ENCODE results near the gene GRAMD1B.

Gene GRAMD1B

DNA sequence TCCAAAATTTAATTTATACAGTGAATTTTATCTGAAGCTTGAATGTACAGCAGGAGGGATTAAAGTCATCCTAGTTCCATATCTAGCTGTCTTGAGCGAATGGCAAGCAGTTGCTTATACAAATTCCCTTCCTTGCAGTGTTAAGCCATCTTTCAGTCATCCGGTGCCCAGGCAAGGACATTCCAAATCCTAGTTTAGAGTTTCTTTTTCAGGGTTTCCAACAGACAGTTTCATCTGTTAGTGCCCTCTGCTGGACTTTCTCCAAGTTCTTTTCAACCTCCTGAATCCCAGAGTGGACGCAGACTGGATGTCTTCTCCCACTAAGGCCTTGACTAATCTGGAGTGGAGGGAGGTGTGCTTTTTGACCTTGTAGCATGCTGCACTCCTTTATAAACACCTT lies 45.4 kb downstream of the GRAMD1B start:
- DNase-seq (ENCODE audit: low read depth, low spot score): no peak

GRCh38 chr11:123477205-123477907 lies 47.3 kb downstream of the GRAMD1B start:
- H3K27ac ChIP-seq (ENCODE audit: low read length): no peak overlapping the region
- no peaks in the 10 kb centered on the region for H3K9me3 ChIP-seq (ENCODE audit: control insufficient read depth, insufficient read depth, low read length)
- no peaks in the 10 kb centered on the region for H3K36me3 ChIP-seq (ENCODE audit: control insufficient read depth, insufficient read depth, low read length)
- no peak overlapping the region for H3K4me3 ChIP-seq (ENCODE audit: low read length)
- DNase-seq (ENCODE audit: low read depth, low spot score): no peak
- no peaks in the 10 kb centered on the region for H3K27me3 ChIP-seq (ENCODE audit: control insufficient read depth, insufficient read depth, low read length)
- no CpG with 5 or more reads among the region's 9 CpGs for WGBS (ENCODE audit: insufficient coverage, insufficient read length)
- peaks cover 4% of the 10 kb centered on the region; the same call in 1 of the 2 replicates for H3K4me1 ChIP-seq (ENCODE audit: control insufficient read depth, insufficient read depth, low read length)

More for the DNA sequence above, 45.4 kb downstream of the GRAMD1B start:
- Histone ChIP-seq H3K4me3 (ENCODE audit: low read length) (no peak overlapping the region), H3K27ac (ENCODE audit: low read length) (no peak overlapping the region), H3K27me3 (ENCODE audit: control insufficient read depth, insufficient read depth, low read length) (no peaks in the 10 kb centered on the region), H3K4me1 (ENCODE audit: control insufficient read depth, insufficient read depth, low read length) (peaks cover 3% of the 10 kb centered on the region; the same call in 1 of the 2 replicates), H3K36me3 (ENCODE audit: control insufficient read depth, insufficient read depth, low read length) (no peaks in the 10 kb centered on the region), H3K9me3 (ENCODE audit: control insufficient read depth, insufficient read depth, low read length) (no peaks in the 10 kb centered on the region)
- no CpG with 5 or more reads among the region's 3 CpGs for WGBS (ENCODE audit: insufficient coverage, insufficient read length)

DNA sequence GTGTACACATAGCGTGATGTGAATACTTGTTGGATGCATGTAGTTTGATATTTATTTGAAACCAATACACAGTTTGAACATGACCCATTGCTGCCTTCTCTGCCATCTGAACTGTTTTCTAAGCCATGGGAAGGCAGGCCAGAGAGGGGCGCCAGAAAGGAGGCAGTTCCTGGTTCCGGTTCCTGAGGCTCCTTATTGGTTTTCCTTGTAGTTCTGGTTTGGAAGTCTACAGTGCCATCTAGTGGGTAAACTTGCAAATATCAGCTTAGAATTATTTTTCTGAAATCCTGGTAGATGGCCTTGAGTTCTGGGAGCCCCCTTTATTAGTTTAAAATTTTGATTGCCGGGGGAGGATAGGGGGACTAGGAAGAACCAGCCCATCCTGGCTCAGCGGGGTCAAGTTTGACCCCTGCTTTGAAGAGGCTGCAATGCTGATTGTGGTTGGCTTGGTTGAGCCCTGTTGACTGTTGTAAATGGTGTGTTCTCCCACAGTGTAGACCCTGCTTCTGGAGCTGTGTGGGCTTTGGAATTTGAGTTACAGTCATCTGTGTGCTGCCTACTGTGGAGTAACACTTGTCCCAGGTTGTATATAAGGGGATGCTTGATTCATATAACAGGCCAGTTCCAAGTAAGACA lies 48.4 kb downstream of the GRAMD1B start:
- Histone ChIP-seq H3K27me3 (ENCODE audit: control insufficient read depth, insufficient read depth, low read length) (no peaks in the 10 kb centered on the region), H3K4me3 (ENCODE audit: low read length) (no peak overlapping the region), H3K9me3 (ENCODE audit: control insufficient read depth, insufficient read depth, low read length) (no peaks in the 10 kb centered on the region), H3K4me1 (ENCODE audit: control insufficient read depth, insufficient read depth, low read length) (peaks cover 4% of the 10 kb centered on the region; the same call in 1 of the 2 replicates), H3K36me3 (ENCODE audit: control insufficient read depth, insufficient read depth, low read length) (no peaks in the 10 kb centered on the region), H3K27ac (ENCODE audit: low read length) (no peak overlapping the region)
- WGBS (ENCODE audit: insufficient coverage, insufficient read length): no CpG with 5 or more reads among the region's 5 CpGs
- peak; percentile 60 for DNase-seq (ENCODE audit: low read depth, low spot score)

GRCh38 chr11:123479048-123479837 lies 49.2 kb downstream of the GRAMD1B start:
- no peak for DNase-seq (ENCODE audit: low read depth, low spot score)
- Histone ChIP-seq H3K4me1 (ENCODE audit: control insufficient read depth, insufficient read depth, low read length) (peaks cover 4% of the 10 kb centered on the region; the same call in 1 of the 2 replicates), H3K4me3 (ENCODE audit: low read length) (no peak overlapping the region), H3K27ac (ENCODE audit: low read length) (no peak overlapping the region), H3K9me3 (ENCODE audit: control insufficient read depth, insufficient read depth, low read length) (no peaks in the 10 kb centered on the region), H3K27me3 (ENCODE audit: control insufficient read depth, insufficient read depth, low read length) (no peaks in the 10 kb centered on the region), H3K36me3 (ENCODE audit: control insufficient read depth, insufficient read depth, low read length) (no peaks in the 10 kb centered on the region)
- WGBS (ENCODE audit: insufficient coverage, insufficient read length): no CpG with 5 or more reads among the region's 12 CpGs

GRCh38 chr11:123480290-123480815 lies 50.3 kb downstream of the GRAMD1B start:
- Histone ChIP-seq H3K4me3 (ENCODE audit: low read length) (no peak overlapping the region), H3K27ac (ENCODE audit: low read length) (no peak overlapping the region), H3K4me1 (ENCODE audit: control insufficient read depth, insufficient read depth, low read length) (peaks cover 4% of the 10 kb centered on the region; the same call in 1 of the 2 replicates), H3K27me3 (ENCODE audit: control insufficient read depth, insufficient read depth, low read length) (no peaks in the 10 kb centered on the region), H3K36me3 (ENCODE audit: control insufficient read depth, insufficient read depth, low read length) (no peaks in the 10 kb centered on the region), H3K9me3 (ENCODE audit: control insufficient read depth, insufficient read depth, low read length) (no peaks in the 10 kb centered on the region)
- WGBS (ENCODE audit: insufficient coverage, insufficient read length): no CpG with 5 or more reads among the region's 4 CpGs
- no peak for DNase-seq (ENCODE audit: low read depth, low spot score)

DNA sequence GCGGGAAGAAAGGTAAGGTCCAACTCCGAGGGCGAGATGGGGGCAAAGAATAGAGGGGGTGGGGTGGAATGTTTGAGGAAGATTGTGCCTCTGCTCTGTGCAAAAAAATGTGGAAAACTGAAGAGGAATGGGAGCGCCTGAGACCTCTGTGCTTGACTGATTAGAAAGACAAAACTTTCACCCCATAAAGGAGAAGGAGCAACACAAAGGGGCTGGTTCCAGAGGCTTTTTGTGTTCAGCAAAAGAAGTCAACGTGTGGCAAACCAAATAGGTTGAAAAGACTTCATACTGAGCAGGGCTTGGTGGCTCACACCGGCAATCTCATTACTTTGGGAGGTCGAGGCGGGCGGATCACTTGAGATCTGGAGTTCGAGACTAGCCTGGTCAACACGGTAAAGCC lies 50.8 kb downstream of the GRAMD1B start:
- no CpG with 5 or more reads among the region's 11 CpGs for WGBS (ENCODE audit: insufficient coverage, insufficient read length)
- Histone ChIP-seq H3K27me3 (ENCODE audit: control insufficient read depth, insufficient read depth, low read length) (no peaks in the 10 kb centered on the region), H3K36me3 (ENCODE audit: control insufficient read depth, insufficient read depth, low read length) (no peaks in the 10 kb centered on the region), H3K9me3 (ENCODE audit: control insufficient read depth, insufficient read depth, low read length) (no peaks in the 10 kb centered on the region), H3K27ac (ENCODE audit: low read length) (no peak overlapping the region), H3K4me3 (ENCODE audit: low read length) (no peak overlapping the region), H3K4me1 (ENCODE audit: control insufficient read depth, insufficient read depth, low read length) (peaks cover 4% of the 10 kb centered on the region; the same call in 1 of the 2 replicates)
- DNase-seq (ENCODE audit: low read depth, low spot score): no peak

GRCh38 chr11:123481640-123482039 lies 51.6 kb downstream of the GRAMD1B start:
- Histone ChIP-seq H3K4me3 (ENCODE audit: low read length) (no peak overlapping the region), H3K27me3 (ENCODE audit: control insufficient read depth, insufficient read depth, low read length) (no peaks in the 10 kb centered on the region), H3K4me1 (ENCODE audit: control insufficient read depth, insufficient read depth, low read length) (peaks cover 4% of the 10 kb centered on the region; the same call in 1 of the 2 replicates), H3K36me3 (ENCODE audit: control insufficient read depth, insufficient read depth, low read length) (no peaks in the 10 kb centered on the region), H3K9me3 (ENCODE audit: control insufficient read depth, insufficient read depth, low read length) (no peaks in the 10 kb centered on the region), H3K27ac (ENCODE audit: low read length) (no peak overlapping the region)
- no peak for DNase-seq (ENCODE audit: low read depth, low spot score)
- no CpG with 5 or more reads among the region's 3 CpGs for WGBS (ENCODE audit: insufficient coverage, insufficient read length)

DNA sequence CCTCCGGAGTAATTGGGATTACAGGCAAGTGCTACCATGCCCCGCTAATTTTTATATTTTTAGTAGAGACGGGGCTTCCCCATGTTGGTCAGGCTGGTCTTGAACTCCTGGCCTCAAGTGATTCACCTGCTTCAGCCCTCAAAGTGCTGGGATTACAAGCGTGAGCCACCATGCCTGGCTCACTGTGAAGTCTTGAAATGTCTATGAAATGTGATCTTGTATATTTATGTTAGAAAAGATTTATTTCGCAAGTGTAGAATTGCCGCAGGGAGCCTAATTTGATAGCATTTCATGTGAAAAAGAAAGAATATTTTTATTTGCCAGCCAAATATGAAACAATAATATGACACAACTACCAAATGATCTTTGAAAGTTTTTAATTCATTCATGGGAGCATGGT lies 52.1 kb downstream of the GRAMD1B start:
- H3K36me3 ChIP-seq (ENCODE audit: control insufficient read depth, insufficient read depth, low read length): no peaks in the 10 kb centered on the region
- H3K4me1 ChIP-seq (ENCODE audit: control insufficient read depth, insufficient read depth, low read length): peaks cover 4% of the 10 kb centered on the region; the same call in 1 of the 2 replicates
- no peak for DNase-seq (ENCODE audit: low read depth, low spot score)
- H3K4me3 ChIP-seq (ENCODE audit: low read length): no peak overlapping the region
- H3K27me3 ChIP-seq (ENCODE audit: control insufficient read depth, insufficient read depth, low read length): no peaks in the 10 kb centered on the region
- H3K9me3 ChIP-seq (ENCODE audit: control insufficient read depth, insufficient read depth, low read length): no peaks in the 10 kb centered on the region
- H3K27ac ChIP-seq (ENCODE audit: low read length): no peak overlapping the region
- WGBS (ENCODE audit: insufficient coverage, insufficient read length): no CpG with 5 or more reads among the region's 6 CpGs

GRCh38 chr11:123483058-123483457 lies 53.0 kb downstream of the GRAMD1B start:
- H3K4me1 ChIP-seq (ENCODE audit: control insufficient read depth, insufficient read depth, low read length): peaks cover 4% of the 10 kb centered on the region; the same call in 1 of the 2 replicates
- no peaks in the 10 kb centered on the region for H3K36me3 ChIP-seq (ENCODE audit: control insufficient read depth, insufficient read depth, low read length)
- DNase-seq (ENCODE audit: low read depth, low spot score): no peak
- H3K4me3 ChIP-seq (ENCODE audit: low read length): no peak overlapping the region
- no peaks in the 10 kb centered on the region for H3K9me3 ChIP-seq (ENCODE audit: control insufficient read depth, insufficient read depth, low read length)
- H3K27ac ChIP-seq (ENCODE audit: low read length): no peak overlapping the region
- no CpG with 5 or more reads among the region's 8 CpGs for WGBS (ENCODE audit: insufficient coverage, insufficient read length)
- no peaks in the 10 kb centered on the region for H3K27me3 ChIP-seq (ENCODE audit: control insufficient read depth, insufficient read depth, low read length)

- Histone ChIP-seq H3K36me3 (ENCODE audit: control insufficient read depth, insufficient read depth, low read length) (no peaks in the 10 kb centered on the region), H3K4me3 (ENCODE audit: low read length) (no peak overlapping the region), H3K27ac (ENCODE audit: low read length) (no peak overlapping the region), H3K27me3 (ENCODE audit: control insufficient read depth, insufficient read depth, low read length) (no peaks in the 10 kb centered on the region), H3K9me3 (ENCODE audit: control insufficient read depth, insufficient read depth, low read length) (no peaks in the 10 kb centered on the region), H3K4me1 (ENCODE audit: control insufficient read depth, insufficient read depth, low read length) (peaks cover 3% of the 10 kb centered on the region; the same call in 1 of the 2 replicates)
- no peak for DNase-seq (ENCODE audit: low read depth, low spot score)
- no CpG with 5 or more reads among the region's 4 CpGs for WGBS (ENCODE audit: insufficient coverage, insufficient read length)
These were observed 53.4 kb downstream of the GRAMD1B start for GRCh38 chr11:123483466-123483865.
